Non-pigmented ciliary epithelial cell (primary cell): ENCODE data around the gene CDK14.

Source experiments
- DNase-seq: peaks from one replicate; pipeline ENCODE4 v3.0.0-alpha.2; 2010; ENCODE audit warnings: low read depth

The CDK14 gene

GRCh38 chr7:90957883-90958282 is 361.8 kb downstream of the CDK14 start:
- DNase-seq = no peak

GRCh38 chr7:90958647-90959046 is 362.5 kb downstream of the CDK14 start:
- peak; percentile 49 for DNase-seq

GRCh38 chr7:90961037-90961725 is 365.1 kb downstream of the CDK14 start:
- DNase-seq = no peak

GRCh38 chr7:90965211-90965610 is 369.1 kb downstream of the CDK14 start:
- no peak for DNase-seq

GRCh38 chr7:90966346-90966745 is 370.2 kb downstream of the CDK14 start:
- DNase-seq = no peak

GRCh38 chr7:90968871-90969270 is 372.8 kb downstream of the CDK14 start:
- DNase-seq = no peak

- no peak for DNase-seq
These were observed 376.9 kb downstream of the CDK14 start for GRCh38 chr7:90972906-90973550.

GRCh38 chr7:90977056-90977455 is 380.9 kb downstream of the CDK14 start:
- no peak for DNase-seq

GRCh38 chr7:90980545-90980944 is 384.4 kb downstream of the CDK14 start:
- DNase-seq = no peak

GRCh38 chr7:90982228-90982627 is 386.1 kb downstream of the CDK14 start:
- DNase-seq = no peak

- DNase-seq = no peak
These were observed 388.6 kb downstream of the CDK14 start for GRCh38 chr7:90984692-90985091.

GRCh38 chr7:90988516-90988915 is 392.4 kb downstream of the CDK14 start:
- no peak for DNase-seq

- DNase-seq = no peak
These were observed 393.1 kb downstream of the CDK14 start for GRCh38 chr7:90988996-90989765.

GRCh38 chr7:90994121-90994520 is 398.0 kb downstream of the CDK14 start:
- no peak for DNase-seq

GRCh38 chr7:90994601-90995000 is 398.5 kb downstream of the CDK14 start:
- DNase-seq = no peak

- DNase-seq = no peak
These were observed 399.9 kb downstream of the CDK14 start for GRCh38 chr7:90995996-90996395.

- DNase-seq = no peak
These were observed 404.2 kb downstream of the CDK14 start for GRCh38 chr7:90999989-91000979.

- no peak for DNase-seq
These were observed 408.9 kb downstream of the CDK14 start for GRCh38 chr7:91005024-91005423.

GRCh38 chr7:91005841-91006240 is 409.7 kb downstream of the CDK14 start:
- DNase-seq = no peak

- DNase-seq = no peak
These were observed 411.2 kb downstream of the CDK14 start for GRCh38 chr7:91007371-91007770.

- no peak for DNase-seq
These were observed 417.0 kb downstream of the CDK14 start for GRCh38 chr7:91013078-91013477.
